K562 (cell line): ENCODE data around the gene SSH3. TPM values are rescaled to one million over a fixed set of nuclear protein-coding genes. Genes with fewer than 3 reads are reported as not detected.

ENCODE experiments used
- CREB1 ChIP-seq, 2 experiments: sonication (generic) in 1 of 2; formaldehyde crosslinking in 1 of 2; IDR thresholded peaks; 2 replicates each; pipeline versions ENCODE4 v1.6.1 to v1.8.0; 2012 to 2022; ENCODE audit warnings: inconsistent platforms in 1 of 2, mild to moderate bottlenecking in 1 of 2, missing genetic modification reagents in 1 of 2, moderate library complexity in 1 of 2
- CREB3L1 ChIP-seq: fragments of 450-650 bp; IDR thresholded peaks from 2 replicates; pipeline ENCODE4 v1.6.1; 2014; ENCODE audit warnings: low read depth, mild to moderate bottlenecking, moderate library complexity, borderline replicate concordance
- CREM ChIP-seq: IDR thresholded peaks from 2 replicates; pipeline ENCODE4 v1.6.1; 2014; ENCODE audit warnings: antibody characterized with exemption, low read depth
- CTCFL ChIP-seq: IDR thresholded peaks from 2 replicates; pipeline ENCODE4 v1.6.1; 2011; ENCODE audit warnings: borderline replicate concordance, low read depth, mild to moderate bottlenecking, moderate library complexity, low read length; ENCODE audit not compliant: insufficient read depth, poor library complexity, severe bottlenecking
- GABPB1 ChIP-seq: sonication (generic); formaldehyde crosslinking; IDR thresholded peaks from 2 replicates; pipeline ENCODE4 v1.8.0; 2022; ENCODE audit warnings: mild to moderate bottlenecking, missing genetic modification reagents
- GMEB1 ChIP-seq: fragments of 250-450 bp; sonication (Bioruptor Pico); IDR thresholded peaks from 2 replicates; pipeline ENCODE4 v1.4.0; 2020; ENCODE audit warnings: mild to moderate bottlenecking
- HCFC1 ChIP-seq: IDR thresholded peaks from 2 replicates; pipeline ENCODE4 v1.6.1; 2012; ENCODE audit warnings: low read depth, low read length, improper control_type of control experiment
- HLTF ChIP-seq: fragments of 450-650 bp; IDR thresholded peaks from 2 replicates; pipeline ENCODE4 v1.6.1; 2016
- IRF1 ChIP-seq: sonication (generic); formaldehyde crosslinking; IDR thresholded peaks from 2 replicates; pipeline ENCODE4 v1.8.0; 2022; ENCODE audit warnings: missing genetic modification reagents, mild to moderate bottlenecking, borderline replicate concordance
- POLR2B ChIP-seq: fragments of 450-650 bp; IDR thresholded peaks from 2 replicates; pipeline ENCODE4 v1.6.1; 2018; ENCODE audit warnings: low read depth; ENCODE audit not compliant: partially characterized antibody
- PYGO2 ChIP-seq: fragments of 450-650 bp; IDR thresholded peaks from 2 replicates; pipeline ENCODE4 v1.6.1; 2016; ENCODE audit warnings: mild to moderate bottlenecking, missing genetic modification characterization, moderate library complexity, missing compliant biosample characterization
- STAG1 ChIP-seq: sonication (generic); formaldehyde crosslinking; IDR thresholded peaks from 2 replicates; pipeline ENCODE4 v1.5.0; 2020; ENCODE audit warnings: missing genetic modification reagents, borderline replicate concordance
- TARDBP ChIP-seq: fragments of 450-650 bp; IDR thresholded peaks from 2 replicates; pipeline ENCODE4 v1.6.1; 2016
- ZNF175 ChIP-seq: fragments of 200-800 bp; sonication (Bioruptor generic); IDR thresholded peaks from 2 replicates; pipeline ENCODE4 v1.6.1; 2016; ENCODE audit warnings: low read depth, mild to moderate bottlenecking, missing genetic modification characterization, missing compliant biosample characterization
- ZNF212 ChIP-seq: fragments of 450-650 bp; formaldehyde crosslinking; IDR thresholded peaks from 2 replicates; pipeline ENCODE4 v1.4.0; 2020; ENCODE audit warnings: mild to moderate bottlenecking
- ZNF445 ChIP-seq: fragments of 250-450 bp; sonication (Bioruptor Pico); IDR thresholded peaks from 2 replicates; pipeline ENCODE4 v1.4.0; 2020; ENCODE audit warnings: low read depth, mild to moderate bottlenecking, moderate library complexity
- polyA plus RNA-seq, 8 experiments: library from polyadenylated mRNA; depleted of rRNA in 4 of 8; stranded (reverse) in 5 of 8; unstranded in 3 of 8; fragments of >200 nt; fragmentation: Nextera tagmentation in 2 of 8; fragmentation: Illumina TruSeq in 1 of 8; extraction: Ambion mirVana in 2 of 8; extraction: Trizol in 1 of 8; gene quantifications; 2 replicates each; pipeline versions ENCODE4 v1.2.1 to v1.2.3, GENCODE V29; 2011 to 2014; ENCODE audit warnings: inconsistent platforms in 1 of 8, missing spikeins in 1 of 8
- total RNA-seq, 7 experiments: library from RNA; depleted of rRNA in 6 of 7; stranded (reverse); fragments of >200 nt in 6 of 7; fragmentation: Illumina TruSeq in 2 of 7; extraction: Trizol in 2 of 7; gene quantifications; 2 replicates each; pipeline versions ENCODE4 v1.2.1 to v1.2.3, GENCODE V29; 2011 to 2021; ENCODE audit warnings: low replicate concordance in 1 of 7
- TF ChIP-seq, protein P1 (sequence below), 3 experiments: fragments of 200-800 bp in 1 of 3; fragments of 250-450 bp in 1 of 3; fragments of 450-650 bp in 1 of 3; sonication (Bioruptor Pico) in 1 of 3; sonication (Bioruptor generic) in 1 of 3; formaldehyde crosslinking in 1 of 3; IDR thresholded peaks; 2 replicates each; pipeline versions ENCODE4 v1.6.1 to v1.8.0; 2016 to 2022; ENCODE audit warnings: mild to moderate bottlenecking in 2 of 3, missing genetic modification characterization in 2 of 3, missing compliant biosample characterization in 1 of 3, moderate library complexity in 1 of 3

Gene SSH3
- total and polyA plus RNA-seq, 9 of the 15 experiments (the other 6 are each of a cell fraction or from before 2014, with no cell fraction given), result 0.07 to 1.0 (median 0.24) TPM; not detected in 3

DNA sequence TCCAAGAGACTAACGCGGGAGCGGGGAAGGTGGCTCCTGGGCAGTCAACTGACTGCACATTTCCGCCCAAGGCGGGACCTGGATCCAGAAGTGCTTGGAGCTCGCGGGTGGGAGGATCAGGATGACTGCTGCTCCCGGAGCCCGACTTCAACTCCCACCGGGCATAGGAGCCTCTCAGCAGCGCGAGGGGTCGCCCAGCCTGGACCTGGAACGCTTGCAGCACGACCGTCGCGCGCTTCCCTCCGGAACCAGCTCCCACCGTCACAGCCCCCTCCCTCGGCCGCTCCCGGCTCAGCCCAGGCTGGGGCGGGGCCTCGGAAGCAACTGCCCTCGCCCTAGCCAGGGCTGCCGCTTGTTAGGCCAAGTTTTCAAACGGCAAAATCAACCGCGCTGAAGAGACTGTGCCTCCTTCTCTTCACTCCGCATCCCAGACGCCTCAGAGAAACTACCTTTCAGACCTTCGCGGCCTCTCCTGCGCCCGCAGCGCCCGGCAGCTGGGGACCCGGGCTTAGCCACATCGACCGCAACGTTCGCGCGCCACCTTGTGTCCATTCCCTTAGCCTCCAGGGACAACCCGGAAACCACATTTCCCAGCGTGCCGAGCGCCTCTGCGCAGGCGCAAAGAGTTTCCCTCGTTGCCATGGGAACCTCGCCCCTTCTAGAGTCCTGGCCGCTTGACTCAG lies 14.0 kb downstream of the SSH3 start (continued):
- TF ChIP-seq CTCFL, result no peak
- 0 out of 2 replicates have a peak, but pooled peaks have one; percentile 19 for TF ChIP-seq GMEB1 (CRISPR knock-in tag)
- peak; percentile 82; the same call in 1 of the 2 replicates for TF ChIP-seq CREB3L1
- TF ChIP-seq HLTF, result no peak; the same call in 1 of the 2 replicates
- TF ChIP-seq CREM, result peak; percentile 49
- TF ChIP-seq CREB1 (IDR thresholded peaks at IDR 0.05), result no peak
- peak; percentile 72; the same call in 1 of the 2 replicates for TF ChIP-seq CREB1 (CRISPR knock-in tag; IDR thresholded peaks at IDR 0.05)
- peak; percentile 68; the same call in 1 of the 2 replicates for TF ChIP-seq STAG1 (CRISPR knock-in tag)
- no peak for TF ChIP-seq ZNF445 (CRISPR knock-in tag)
- no peak for TF ChIP-seq IRF1
- TF ChIP-seq PYGO2 (tag), result no peak
- peak; percentile 77 for TF ChIP-seq ZNF175
- peak; percentile 68 for TF ChIP-seq POLR2B
- TF ChIP-seq, protein P1, sequence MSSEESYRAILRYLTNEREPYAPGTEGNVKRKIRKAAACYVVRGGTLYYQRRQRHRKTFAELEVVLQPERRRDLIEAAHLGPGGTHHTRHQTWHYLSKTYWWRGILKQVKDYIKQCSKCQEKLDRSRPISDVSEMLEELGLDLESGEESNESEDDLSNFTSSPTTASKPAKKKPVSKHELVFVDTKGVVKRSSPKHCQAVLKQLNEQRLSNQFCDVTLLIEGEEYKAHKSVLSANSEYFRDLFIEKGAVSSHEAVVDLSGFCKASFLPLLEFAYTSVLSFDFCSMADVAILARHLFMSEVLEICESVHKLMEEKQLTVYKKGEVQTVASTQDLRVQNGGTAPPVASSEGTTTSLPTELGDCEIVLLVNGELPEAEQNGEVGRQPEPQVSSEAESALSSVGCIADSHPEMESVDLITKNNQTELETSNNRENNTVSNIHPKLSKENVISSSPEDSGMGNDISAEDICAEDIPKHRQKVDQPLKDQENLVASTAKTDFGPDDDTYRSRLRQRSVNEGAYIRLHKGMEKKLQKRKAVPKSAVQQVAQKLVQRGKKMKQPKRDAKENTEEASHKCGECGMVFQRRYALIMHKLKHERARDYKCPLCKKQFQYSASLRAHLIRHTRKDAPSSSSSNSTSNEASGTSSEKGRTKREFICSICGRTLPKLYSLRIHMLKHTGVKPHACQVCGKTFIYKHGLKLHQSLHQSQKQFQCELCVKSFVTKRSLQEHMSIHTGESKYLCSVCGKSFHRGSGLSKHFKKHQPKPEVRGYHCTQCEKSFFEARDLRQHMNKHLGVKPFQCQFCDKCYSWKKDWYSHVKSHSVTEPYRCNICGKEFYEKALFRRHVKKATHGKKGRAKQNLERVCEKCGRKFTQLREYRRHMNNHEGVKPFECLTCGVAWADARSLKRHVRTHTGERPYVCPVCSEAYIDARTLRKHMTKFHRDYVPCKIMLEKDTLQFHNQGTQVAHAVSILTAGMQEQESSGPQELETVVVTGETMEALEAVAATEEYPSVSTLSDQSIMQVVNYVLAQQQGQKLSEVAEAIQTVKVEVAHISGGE (CRISPR knock-in tag; IDR thresholded peaks at IDR 0.05), result peak in 2 of 3 experiments; percentile 53 to 95; a peak in 3 of 6 replicates
- peak; percentile 96 for TF ChIP-seq HCFC1
- TF ChIP-seq ZNF212, result no peak
- TF ChIP-seq GABPB1 (CRISPR knock-in tag), result peak; percentile 86
- peak; percentile 48; the same call in 1 of the 2 replicates for TF ChIP-seq TARDBP
